Skeletal muscle satellite cell (primary cell): ENCODE data around the gene CYP2A6. TPM values are rescaled to one million over a fixed set of nuclear protein-coding genes. Genes with fewer than 3 reads are reported as not detected.
"Not testable (repeated sequence)": the region's sequence is repeated elsewhere in the genome, so short reads cannot be mapped to it uniquely, and the experiment has no call there.

Source experiments
- H3K27me3 ChIP-seq: 2 replicates; pipeline ENCODE4 v1.7.0; 2013; ENCODE audit warnings: low read length; ENCODE audit not compliant: control insufficient read depth, insufficient read depth
- H3K36me3 ChIP-seq: 2 replicates; pipeline ENCODE4 v1.7.0; 2013; ENCODE audit warnings: mild to moderate bottlenecking, control low read depth, low read length; ENCODE audit not compliant: insufficient read depth
- H3K4me1 ChIP-seq: 2 replicates; pipeline ENCODE4 v1.7.0; 2013; ENCODE audit warnings: low read length; ENCODE audit not compliant: control insufficient read depth, insufficient read depth
- H3K4me2 ChIP-seq: 2 replicates; pipeline ENCODE4 v1.7.0; 2013; ENCODE audit warnings: mild to moderate bottlenecking, low read length
- H3K4me3 ChIP-seq: 2 replicates; pipeline ENCODE4 v1.7.0; 2013; ENCODE audit warnings: low read length
- H3K9ac ChIP-seq: 2 replicates; pipeline ENCODE4 v1.7.0; 2013; ENCODE audit warnings: mild to moderate bottlenecking, low read depth, low read length, moderate library complexity
- H3K9me3 ChIP-seq: replicated peaks from 2 replicates; pipeline ENCODE4 v1.7.0; 2013; ENCODE audit warnings: mild to moderate bottlenecking, control low read depth, low read length
- total RNA-seq: library from RNA; depleted of rRNA; stranded (reverse); fragments of >200 nt; gene quantifications from 2 replicates; pipeline ENCODE4 v1.2.3, GENCODE V29; 2012; rRNA removed

CYP2A6 gene
- total RNA-seq, result not detected in 2 replicates

- not testable (repeated sequence) for H3K9ac ChIP-seq, H3K9me3 ChIP-seq, H3K4me2 ChIP-seq, H3K4me3 ChIP-seq, H3K36me3 ChIP-seq, H3K4me1 ChIP-seq
- H3K27me3 ChIP-seq, result peaks cover 21% of the 10 kb centered on the region
These were observed at the start of gene CYP2A6 for GRCh38 chr19:40850277-40850676. CYP2A6 (minus strand) TSS chr19:40850447; CDS start chr19:40850426, 21 bp downstream.

- not testable (repeated sequence) for H3K27me3 ChIP-seq, H3K4me1 ChIP-seq, H3K4me2 ChIP-seq, H3K9ac ChIP-seq, H3K9me3 ChIP-seq, H3K4me3 ChIP-seq, H3K36me3 ChIP-seq
These were observed 49.7 kb upstream of the CYP2A6 start for GRCh38 chr19:40899964-40900363.

GRCh38 chr19:40896843-40897789 lies 46.9 kb upstream of the CYP2A6 start:
- H3K4me1 ChIP-seq, result not testable (repeated sequence)

GRCh38 chr19:40896418-40896796 lies 46.2 kb upstream of the CYP2A6 start:
- no peak overlapping the region for H3K4me3 ChIP-seq
- no peak overlapping the region for H3K4me2 ChIP-seq
- no peaks in the 10 kb centered on the region for H3K27me3 ChIP-seq
- no peaks in the 10 kb centered on the region for H3K9me3 ChIP-seq
- no peaks in the 10 kb centered on the region for H3K4me1 ChIP-seq
- H3K9ac ChIP-seq, result no peak overlapping the region
- H3K36me3 ChIP-seq, result no peaks in the 10 kb centered on the region

More at GRCh38 chr19:40896843-40897789, 46.9 kb upstream of the CYP2A6 start:
- not testable (repeated sequence) for H3K4me2 ChIP-seq, H3K9me3 ChIP-seq, H3K9ac ChIP-seq, H3K4me3 ChIP-seq, H3K27me3 ChIP-seq, H3K36me3 ChIP-seq

DNA sequence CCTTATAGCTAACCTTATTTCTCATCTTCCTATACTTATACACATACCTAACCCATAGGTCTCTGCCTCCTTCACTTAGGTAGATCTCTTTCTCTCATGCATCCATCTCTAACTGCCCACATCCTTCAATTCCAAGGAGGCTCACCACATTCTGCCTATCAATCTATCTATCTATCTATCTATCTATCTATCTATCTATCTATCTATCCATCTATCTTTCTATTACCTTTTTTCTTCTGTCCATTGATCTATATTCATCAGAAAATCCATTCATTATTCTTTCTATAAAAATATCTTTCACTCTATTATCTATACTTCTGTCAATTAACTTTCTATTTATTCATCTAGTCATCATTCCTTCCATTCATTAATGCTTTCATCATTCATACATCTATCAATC lies 42.9 kb upstream of the CYP2A6 start:
- no peak overlapping the region for H3K4me2 ChIP-seq
- no peaks in the 10 kb centered on the region for H3K36me3 ChIP-seq
- no peak overlapping the region for H3K9ac ChIP-seq
- no peaks in the 10 kb centered on the region for H3K9me3 ChIP-seq
- no peaks in the 10 kb centered on the region for H3K27me3 ChIP-seq
- no peak overlapping the region for H3K4me3 ChIP-seq
- H3K4me1 ChIP-seq, result no peaks in the 10 kb centered on the region

- H3K36me3 ChIP-seq, result no peaks in the 10 kb centered on the region
- no peak overlapping the region for H3K9ac ChIP-seq
- no peaks in the 10 kb centered on the region for H3K9me3 ChIP-seq
- no peaks in the 10 kb centered on the region for H3K27me3 ChIP-seq
- H3K4me2 ChIP-seq, result no peak overlapping the region
- no peak overlapping the region for H3K4me3 ChIP-seq
- H3K4me1 ChIP-seq, result no peaks in the 10 kb centered on the region
These were observed 39.1 kb upstream of the CYP2A6 start for GRCh38 chr19:40889366-40889765.

GRCh38 chr19:40888191-40888590 lies 37.9 kb upstream of the CYP2A6 start:
- Histone ChIP-seq H3K9ac (no peak overlapping the region), H3K9me3 (no peaks in the 10 kb centered on the region), H3K4me1 (no peaks in the 10 kb centered on the region), H3K27me3 (no peaks in the 10 kb centered on the region), H3K4me3 (no peak overlapping the region), H3K4me2 (no peak overlapping the region), H3K36me3 (no peaks in the 10 kb centered on the region)

DNA sequence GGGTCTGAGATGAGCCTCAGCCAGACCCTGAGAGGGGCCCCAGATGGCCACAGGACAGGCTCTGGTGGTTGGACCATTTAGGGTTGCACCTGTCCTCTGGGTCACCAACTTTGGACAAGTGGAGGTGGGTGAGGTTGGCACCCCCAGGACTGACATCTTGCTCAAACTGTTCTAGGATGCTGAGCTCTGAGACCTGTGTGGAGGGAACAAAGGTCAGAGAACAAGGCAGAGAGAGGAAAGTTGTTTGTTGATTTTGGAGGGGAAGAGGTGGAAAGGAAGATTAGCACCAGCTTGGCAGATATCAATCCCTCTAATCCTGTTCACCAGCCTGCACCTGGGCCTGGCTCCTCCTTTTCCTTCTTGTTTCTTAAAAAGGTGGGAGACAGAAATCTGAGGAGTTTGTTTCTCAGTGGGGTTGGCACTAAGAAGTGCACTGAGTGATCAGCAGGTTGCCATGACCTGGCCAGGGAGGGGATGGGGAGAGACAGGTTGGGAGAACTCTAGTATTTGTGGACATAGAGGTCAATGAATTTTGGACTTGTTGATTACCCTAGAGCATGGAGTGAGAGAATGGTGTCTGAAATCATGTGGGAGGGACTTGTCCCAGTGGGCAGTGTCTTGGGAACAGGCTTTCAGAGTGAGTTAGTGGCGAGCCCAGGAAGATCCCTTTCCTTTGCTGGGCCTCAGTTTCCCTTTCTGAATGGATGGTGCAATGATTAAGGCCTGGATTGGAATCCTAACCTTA lies 34.1 kb upstream of the CYP2A6 start:
- H3K9me3 ChIP-seq, H3K4me1 ChIP-seq, H3K4me3 ChIP-seq, H3K9ac ChIP-seq, H3K4me2 ChIP-seq, H3K27me3 ChIP-seq, H3K36me3 ChIP-seq: not testable (repeated sequence)

GRCh38 chr19:40882062-40882461 lies 31.8 kb upstream of the CYP2A6 start, which contains the start of gene CYP2A7:
CYP2A7 (minus strand) TSS chr19:40882231; CDS start chr19:40882210, 21 bp downstream.
- H3K36me3 ChIP-seq, H3K9ac ChIP-seq, H3K9me3 ChIP-seq, H3K4me2 ChIP-seq, H3K4me1 ChIP-seq, H3K27me3 ChIP-seq, H3K4me3 ChIP-seq: not testable (repeated sequence)

GRCh38 chr19:40879349-40879748 lies 29.1 kb upstream of the CYP2A6 start:
- H3K4me3 ChIP-seq, H3K9ac ChIP-seq, H3K36me3 ChIP-seq, H3K9me3 ChIP-seq, H3K4me1 ChIP-seq, H3K4me2 ChIP-seq, H3K27me3 ChIP-seq: not testable (repeated sequence)

DNA sequence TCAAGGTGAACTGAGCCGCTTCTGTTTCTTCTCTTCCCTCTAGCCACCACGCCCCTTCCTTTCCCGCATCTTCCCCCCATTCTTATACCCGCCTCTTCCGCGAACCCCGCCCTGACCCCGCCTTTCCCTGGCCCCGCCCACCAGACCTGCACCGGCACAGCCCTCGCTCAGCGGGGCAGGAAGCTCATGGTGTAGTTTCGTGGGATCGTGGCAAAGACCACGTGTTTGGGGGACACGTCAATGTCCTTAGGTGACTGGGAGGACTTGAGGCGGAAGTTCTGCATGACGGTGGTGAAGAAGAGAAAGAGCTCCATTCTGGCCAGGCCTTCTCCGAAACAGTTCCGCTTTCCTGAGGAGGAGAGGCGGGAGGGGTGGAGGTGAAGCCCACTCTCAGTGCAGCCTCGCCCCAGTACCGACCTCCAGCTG lies 25.3 kb upstream of the CYP2A6 start:
- not testable (repeated sequence) for H3K4me2 ChIP-seq, H3K4me3 ChIP-seq, H3K36me3 ChIP-seq, H3K9ac ChIP-seq, H3K27me3 ChIP-seq, H3K4me1 ChIP-seq, H3K9me3 ChIP-seq
